Right forelimb (tissue), 1 donor: ENCODE data around the gene FCN2.

Experiments
- DNase-seq: peaks from one replicate; pipeline ENCODE4 v3.0.0-alpha.2; 2018

Gene FCN2

GRCh38 chr9:134935056-134935640, 54.5 kb downstream of the FCN2 start:
- no peak for DNase-seq

DNA sequence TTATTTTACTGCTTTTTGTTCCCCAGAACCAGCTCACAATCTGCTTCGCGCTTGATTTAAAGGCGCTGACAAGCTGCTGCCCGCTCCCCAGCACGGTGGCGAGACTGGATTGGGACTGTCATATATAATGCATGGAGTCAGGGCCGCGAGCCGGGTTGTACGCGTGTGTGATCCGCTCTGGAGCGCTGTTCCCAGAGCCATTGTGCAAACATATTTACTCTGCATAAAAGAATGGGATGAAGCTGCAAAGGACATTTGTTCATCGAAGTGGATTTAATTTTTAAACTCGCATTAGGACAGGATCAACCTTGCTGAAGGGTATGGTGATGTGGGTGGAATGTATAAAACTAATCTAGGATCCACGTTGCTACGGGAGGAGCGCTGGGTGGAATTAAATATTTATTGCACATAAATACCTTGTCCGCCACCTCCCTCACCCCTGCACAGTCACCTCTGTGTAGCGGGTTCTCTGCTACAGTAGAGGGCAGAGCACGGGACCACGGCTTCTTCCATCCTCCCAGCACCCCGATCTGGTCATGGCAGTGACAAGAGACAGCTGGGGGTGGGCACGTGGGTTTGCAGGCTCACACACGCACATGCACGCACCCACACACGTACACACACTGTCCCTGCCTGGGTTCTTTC, 55.2 kb downstream of the FCN2 start:
- no peak for DNase-seq

- no peak for DNase-seq
These were observed 55.9 kb downstream of the FCN2 start for GRCh38 chr9:134936346-134937163.
